Choroid plexus epithelial cell (primary cell): ENCODE results near the gene TMEM51.
A peak's percentile ranks its signal among the peaks of the same experiment; 100 is the strongest.

ENCODE experiments used
- DNase-seq: peaks from one replicate; pipeline ENCODE4 v3.0.0-alpha.2; 2010; ENCODE audit warnings: low read depth
- H3K4me3 ChIP-seq: 2 replicates; pipeline ENCODE4 v1.5.1; 2011; ENCODE audit warnings: low read depth, mild to moderate bottlenecking, control low read depth, low read length, moderate library complexity
- CTCF ChIP-seq: conservative IDR thresholded peaks from 2 replicates; pipeline ENCODE4 v1.5.1; 2011; ENCODE audit warnings: low read depth, mild to moderate bottlenecking, control low read depth, inconsistent platforms, low read length, moderate library complexity

The TMEM51 gene

DNA sequence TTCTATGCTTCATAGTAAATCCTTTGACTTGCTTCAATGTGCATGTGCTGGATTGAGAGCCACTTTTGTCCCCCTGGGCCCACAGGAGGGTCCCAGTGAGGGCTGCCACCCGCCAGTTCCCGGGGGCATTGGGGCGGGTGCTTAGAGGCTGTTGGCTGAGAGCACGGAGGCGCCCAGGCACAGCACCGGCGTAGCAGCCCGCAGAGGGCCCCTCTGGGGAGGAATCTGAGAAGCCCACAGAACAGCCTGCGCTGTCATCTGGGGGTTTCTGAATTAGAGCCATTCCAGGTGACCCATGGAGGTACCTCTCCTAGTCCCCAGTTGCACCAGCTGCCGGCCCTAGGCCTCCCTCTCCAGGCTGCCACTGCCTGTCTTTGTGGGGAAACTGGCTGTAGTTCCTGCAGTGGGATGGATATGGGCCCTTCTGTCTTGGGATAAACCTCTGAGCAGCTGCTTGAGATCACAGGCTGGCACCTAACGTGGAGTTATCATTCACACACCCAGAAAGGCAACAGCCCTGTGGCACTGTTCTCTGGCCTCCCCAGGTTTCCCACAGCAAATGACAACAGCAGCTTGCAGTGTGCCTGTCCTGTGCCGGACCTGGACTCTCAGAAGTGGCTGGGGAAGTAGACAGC is 39.5 kb downstream of the TMEM51 start:
- TF ChIP-seq CTCF = no peak
- H3K4me3 ChIP-seq = no peak overlapping the region
- DNase-seq = no peak

DNA sequence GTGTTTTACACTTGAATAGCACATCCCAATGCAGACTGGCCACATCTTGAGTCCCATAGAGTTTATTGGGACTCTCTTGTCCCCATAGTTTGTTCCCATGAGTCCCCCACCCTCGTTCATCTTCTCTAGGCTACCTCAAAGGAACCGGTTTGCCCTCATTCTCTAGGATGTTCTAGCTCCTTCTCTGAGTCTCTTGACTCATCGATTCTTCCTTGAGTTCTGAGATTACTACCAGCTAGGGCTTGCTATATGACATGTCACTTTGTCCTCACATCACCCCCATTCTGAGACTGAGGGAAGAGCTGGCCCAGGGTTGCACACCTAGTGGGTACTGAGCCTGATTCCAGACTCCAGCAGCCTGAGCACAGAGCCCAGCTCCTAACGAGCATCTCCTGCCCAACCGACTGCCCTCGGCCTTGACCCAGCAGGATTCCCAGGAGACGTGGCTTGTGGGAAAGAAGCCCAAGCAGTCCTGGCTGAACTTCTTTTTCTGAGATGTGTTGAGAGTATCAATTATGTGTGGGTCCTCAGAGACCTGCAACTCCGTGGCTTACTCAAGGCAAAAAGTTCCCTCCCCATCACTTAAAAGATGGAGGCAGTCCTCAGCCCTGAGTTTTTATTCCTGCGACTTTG is 42.0 kb downstream of the TMEM51 start:
- no peak overlapping the region for H3K4me3 ChIP-seq
- DNase-seq = no peak
- TF ChIP-seq CTCF = no peak

GRCh38 chr1:15196069-15196468 is 42.5 kb downstream of the TMEM51 start:
- TF ChIP-seq CTCF = no peak
- no peak for DNase-seq
- H3K4me3 ChIP-seq = no peak overlapping the region

DNA sequence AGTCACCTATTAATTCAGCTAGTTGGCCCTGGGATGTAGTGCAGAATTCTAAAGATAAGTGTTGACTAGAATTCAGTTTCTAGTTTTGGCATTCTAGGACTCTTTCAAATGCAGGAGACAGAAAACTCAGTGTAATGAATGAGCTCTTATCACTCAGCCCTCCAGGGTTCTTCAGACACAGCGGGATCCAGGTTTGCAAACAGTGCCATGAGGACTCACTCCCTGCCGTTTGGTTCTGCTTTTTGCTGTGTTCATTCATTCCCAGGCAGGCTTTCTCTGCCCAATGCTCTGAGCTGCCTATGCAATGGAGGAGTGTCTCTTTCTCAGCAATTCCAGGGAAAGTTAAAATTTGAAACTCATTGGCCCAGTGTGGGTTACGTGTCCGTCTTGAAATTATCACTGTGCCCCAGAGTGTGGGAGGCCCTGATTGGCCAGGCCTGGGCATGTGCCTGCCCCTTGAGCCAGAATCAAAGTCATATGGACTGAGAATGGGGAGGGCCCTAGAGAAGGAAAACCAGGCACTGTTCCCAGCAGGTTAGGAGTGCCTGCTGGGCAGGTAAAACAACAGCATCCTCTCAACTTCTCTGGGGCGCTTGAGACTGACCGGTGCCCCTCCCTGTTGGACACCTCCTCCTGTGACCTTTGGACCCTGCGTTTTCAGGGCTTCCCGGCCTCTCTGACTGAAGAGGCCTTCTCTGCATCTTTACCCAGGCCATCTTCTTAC is 43.4 kb downstream of the TMEM51 start:
- DNase-seq = peak; percentile 65
- no peak overlapping the region for H3K4me3 ChIP-seq
- no peak for TF ChIP-seq CTCF

GRCh38 chr1:15197591-15198447 is 44.3 kb downstream of the TMEM51 start:
- no peak overlapping the region for H3K4me3 ChIP-seq
- DNase-seq = no peak
- TF ChIP-seq CTCF = no peak

DNA sequence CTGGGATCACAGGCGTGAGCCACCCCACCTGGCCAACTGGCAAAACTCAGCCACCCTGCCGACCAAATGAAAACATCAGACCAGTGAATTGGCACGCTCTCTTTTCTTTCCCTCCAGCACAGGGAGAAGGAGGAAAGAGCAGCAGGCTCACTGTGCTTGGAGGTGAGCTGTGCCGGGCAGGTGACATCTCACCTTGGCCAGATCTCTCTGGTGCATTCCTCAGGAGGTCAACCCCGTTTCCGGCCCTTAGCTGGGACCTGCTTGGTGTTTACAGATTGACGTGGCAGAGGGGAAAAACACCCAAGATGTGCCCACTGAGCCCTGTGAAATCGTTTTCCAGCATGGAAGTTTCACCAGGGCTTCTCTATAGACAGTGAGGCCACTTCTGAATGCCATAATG is 45.1 kb downstream of the TMEM51 start:
- H3K4me3 ChIP-seq = no peak overlapping the region
- no peak for TF ChIP-seq CTCF
- DNase-seq = no peak
